IMR-90 (cell line): ENCODE data around the gene COL15A1.

ENCODE experiments used
- BHLHE40 ChIP-seq: fragments of 150-350 bp; IDR thresholded peaks from 2 replicates; pipeline ENCODE4 v1.6.1; 2016; ENCODE audit warnings: mild to moderate bottlenecking, low read depth, low read length
- CTCF ChIP-seq: conservative IDR thresholded peaks from 2 replicates; pipeline ENCODE4 v1.5.1; 2012; ENCODE audit warnings: mild to moderate bottlenecking, low read depth, low read length, improper control_type of control experiment
- ELK1 ChIP-seq: fragments of 150-350 bp; IDR thresholded peaks from 2 replicates; pipeline ENCODE4 v1.6.1; 2016; ENCODE audit warnings: low read depth, mild to moderate bottlenecking, low read length, moderate library complexity, borderline replicate concordance
- FOS ChIP-seq: fragments of 150-350 bp; IDR thresholded peaks from 2 replicates; pipeline ENCODE4 v1.6.1; 2016; ENCODE audit warnings: low read depth, low read length
- MAFK ChIP-seq: IDR thresholded peaks from 2 replicates; pipeline ENCODE4 v1.6.1; 2012; ENCODE audit warnings: low read depth, low read length, improper control_type of control experiment
- MAZ ChIP-seq: IDR thresholded peaks from 2 replicates; pipeline ENCODE4 v1.6.1; 2012; ENCODE audit warnings: low read depth, mild to moderate bottlenecking, low read length, improper control_type of control experiment, moderate library complexity, borderline replicate concordance
- MXI1 ChIP-seq: IDR thresholded peaks from 2 replicates; pipeline ENCODE4 v1.6.1; 2012; ENCODE audit warnings: low read depth, mild to moderate bottlenecking, low read length, moderate library complexity, borderline replicate concordance
- NFE2L2 ChIP-seq: fragments of 150-350 bp; IDR thresholded peaks from 2 replicates; pipeline ENCODE4 v1.6.1; 2016; ENCODE audit warnings: low read depth, mild to moderate bottlenecking, low read length
- POLR2A ChIP-seq: IDR thresholded peaks from 2 replicates; pipeline ENCODE4 v1.6.1; 2012; ENCODE audit warnings: mild to moderate bottlenecking, low read depth, low read length
- RFX5 ChIP-seq: IDR thresholded peaks from 2 replicates; pipeline ENCODE4 v1.8.0; 2012; ENCODE audit warnings: low read depth, mild to moderate bottlenecking, low read length, moderate library complexity
- SMC3 ChIP-seq: fragments of 150-350 bp; IDR thresholded peaks from 2 replicates; pipeline ENCODE4 v1.6.1; 2016; ENCODE audit warnings: low read depth, mild to moderate bottlenecking, antibody characterized with exemption, low read length, moderate library complexity
- USF2 ChIP-seq: fragments of 150-350 bp; IDR thresholded peaks from 2 replicates; pipeline ENCODE4 v1.6.1; 2017; ENCODE audit warnings: mild to moderate bottlenecking, antibody characterized with exemption, low read length, low read depth

- no peak for TF ChIP-seq CTCF
- TF ChIP-seq FOS, result no peak
- no peak for TF ChIP-seq USF2
- no peak for TF ChIP-seq BHLHE40
- no peak for TF ChIP-seq POLR2A
- TF ChIP-seq ELK1, result no peak
- no peak for TF ChIP-seq MXI1
- TF ChIP-seq MAZ, result no peak
- no peak for TF ChIP-seq RFX5
- no peak for TF ChIP-seq NFE2L2
- no peak for TF ChIP-seq MAFK
- no peak for TF ChIP-seq SMC3
These were observed 88.3 kb downstream of the COL15A1 start for GRCh38 chr9:99031994-99032393.
